Duodenal mucosa (tissue), 2 donors: ENCODE results near the gene C5orf58.

Source experiments
- H3K27ac ChIP-seq: one replicate; pipeline ENCODE4 v1.7.0; 2013; ENCODE audit warnings: low read depth, low read length
- H3K27me3 ChIP-seq, 2 donors: one replicate each; pipeline ENCODE4 v1.7.0; 2013; ENCODE audit warnings: low read length in 2 of 2, control low read depth in 1 of 2; ENCODE audit not compliant: insufficient read depth in 2 of 2, control insufficient read depth in 1 of 2
- H3K36me3 ChIP-seq, 2 donors: one replicate each; pipeline ENCODE4 v1.7.0; 2013; ENCODE audit warnings: low read length in 2 of 2, control low read depth in 1 of 2; ENCODE audit not compliant: insufficient read depth in 2 of 2, control insufficient read depth in 1 of 2
- H3K4me1 ChIP-seq, 2 donors: one replicate each; pipeline ENCODE4 v1.7.0; 2013; ENCODE audit warnings: low read length in 2 of 2, control low read depth in 1 of 2; ENCODE audit not compliant: insufficient read depth in 2 of 2, control insufficient read depth in 1 of 2
- H3K4me3 ChIP-seq, 2 donors: one replicate each; pipeline ENCODE4 v1.7.0; 2013; ENCODE audit warnings: low read length in 2 of 2, low read depth in 1 of 2
- H3K9ac ChIP-seq, 2 donors: one replicate each; pipeline ENCODE4 v1.7.0; 2013; ENCODE audit warnings: low read length in 2 of 2, low read depth in 1 of 2
- H3K9me3 ChIP-seq, 2 donors: one replicate each; pipeline ENCODE4 v1.7.0; 2013; ENCODE audit warnings: low read length in 2 of 2, control low read depth in 1 of 2; ENCODE audit not compliant: control insufficient read depth in 1 of 2

C5orf58 gene

GRCh38 chr5:170221327-170221741 lies 11.5 kb upstream of the C5orf58 start:
- Histone ChIP-seq H3K9me3 (no peaks in the 10 kb centered on the region), H3K4me1 (peaks cover 0 to 3% of the 10 kb centered on the region in 2 donors), H3K27me3 (no peaks in the 10 kb centered on the region), H3K9ac (no peak overlapping the region), H3K27ac (no peak overlapping the region), H3K4me3 (no peak overlapping the region), H3K36me3 (no peaks in the 10 kb centered on the region)

- Histone ChIP-seq H3K27me3 (no peaks in the 10 kb centered on the region), H3K4me3 (no peak overlapping the region), H3K27ac (no peak overlapping the region), H3K9me3 (no peaks in the 10 kb centered on the region), H3K9ac (no peak overlapping the region), H3K36me3 (no peaks in the 10 kb centered on the region), H3K4me1 (peaks cover 0 to 3% of the 10 kb centered on the region in 2 donors)
Observed at GRCh38 chr5:170223360-170223759, 9.4 kb upstream of the C5orf58 start.

DNA sequence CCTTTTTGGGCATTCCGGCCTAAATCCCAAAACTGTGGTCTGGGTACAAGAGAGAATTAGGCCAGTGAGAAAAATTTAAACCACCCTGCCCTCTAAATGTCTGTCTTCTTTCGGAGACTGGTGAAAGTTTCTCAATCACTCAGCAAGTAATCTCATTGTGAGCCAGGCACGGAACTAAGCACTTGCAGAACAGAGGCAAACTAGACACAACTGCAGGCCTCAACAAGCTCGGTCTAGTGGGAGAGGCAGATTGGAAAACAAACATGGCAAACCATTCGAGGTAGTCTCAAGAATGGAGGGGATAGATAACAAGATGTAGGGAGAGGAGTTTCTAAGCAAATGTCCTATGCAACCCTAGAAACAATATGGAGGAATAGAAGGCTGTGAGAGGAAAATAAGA lies 8.9 kb upstream of the C5orf58 start:
- Histone ChIP-seq H3K27ac (no peak overlapping the region), H3K9me3 (no peaks in the 10 kb centered on the region), H3K4me3 (no peak overlapping the region), H3K36me3 (no peaks in the 10 kb centered on the region), H3K4me1 (peaks cover 0 to 3% of the 10 kb centered on the region in 2 donors), H3K27me3 (no peaks in the 10 kb centered on the region), H3K9ac (no peak overlapping the region)

DNA sequence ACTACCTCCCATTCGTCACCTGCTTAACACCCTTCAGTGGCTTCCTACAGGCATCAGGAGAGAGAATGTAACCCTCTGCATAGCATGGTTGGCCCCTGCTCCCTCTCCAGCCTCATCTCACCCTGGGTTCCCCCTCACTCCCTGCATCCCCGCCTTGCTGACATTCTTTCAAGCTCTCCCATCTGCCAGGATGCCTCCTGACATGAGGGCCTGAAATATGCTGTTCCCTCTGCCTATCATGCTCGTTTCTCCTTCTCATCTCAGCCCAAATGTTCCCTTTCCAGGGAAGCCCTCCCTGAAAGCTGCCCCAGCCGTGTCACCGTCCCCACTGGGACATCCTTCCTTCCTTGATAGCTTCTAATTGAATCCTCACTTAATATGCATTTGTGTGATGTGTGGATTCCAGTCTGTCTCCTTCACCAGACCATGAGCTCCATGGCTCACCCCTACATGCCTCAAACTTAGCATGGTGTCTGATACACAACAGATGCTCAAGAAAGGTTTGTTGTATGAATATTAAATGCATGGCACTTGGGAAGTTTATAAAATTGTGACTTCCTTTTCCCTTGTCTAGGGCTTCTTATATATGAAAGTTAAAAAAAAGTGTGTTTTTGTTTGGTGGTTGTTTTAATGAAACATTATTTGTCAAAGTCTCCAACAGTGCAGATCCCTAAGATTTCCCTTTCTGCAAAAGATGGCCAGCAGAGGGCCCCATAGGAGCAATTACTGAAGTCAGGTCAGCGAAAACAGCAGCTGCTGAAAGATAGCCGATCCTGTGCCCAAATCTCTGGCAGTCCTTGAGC lies 7.3 kb upstream of the C5orf58 start:
- H3K27me3 ChIP-seq, result no peaks in the 10 kb centered on the region
- H3K4me1 ChIP-seq, result peaks cover 0 to 3% of the 10 kb centered on the region in 2 donors
- H3K9ac ChIP-seq, result no peak overlapping the region
- no peaks in the 10 kb centered on the region for H3K9me3 ChIP-seq
- H3K27ac ChIP-seq, result no peak overlapping the region
- no peaks in the 10 kb centered on the region for H3K36me3 ChIP-seq
- H3K4me3 ChIP-seq, result no peak overlapping the region

GRCh38 chr5:170226129-170226615 lies 6.6 kb upstream of the C5orf58 start:
- Histone ChIP-seq H3K27ac (no peak overlapping the region), H3K4me1 (peaks cover 0 to 3% of the 10 kb centered on the region in 2 donors), H3K9me3 (no peaks in the 10 kb centered on the region), H3K9ac (no peak overlapping the region), H3K27me3 (no peaks in the 10 kb centered on the region), H3K4me3 (no peak overlapping the region), H3K36me3 (no peaks in the 10 kb centered on the region)

DNA sequence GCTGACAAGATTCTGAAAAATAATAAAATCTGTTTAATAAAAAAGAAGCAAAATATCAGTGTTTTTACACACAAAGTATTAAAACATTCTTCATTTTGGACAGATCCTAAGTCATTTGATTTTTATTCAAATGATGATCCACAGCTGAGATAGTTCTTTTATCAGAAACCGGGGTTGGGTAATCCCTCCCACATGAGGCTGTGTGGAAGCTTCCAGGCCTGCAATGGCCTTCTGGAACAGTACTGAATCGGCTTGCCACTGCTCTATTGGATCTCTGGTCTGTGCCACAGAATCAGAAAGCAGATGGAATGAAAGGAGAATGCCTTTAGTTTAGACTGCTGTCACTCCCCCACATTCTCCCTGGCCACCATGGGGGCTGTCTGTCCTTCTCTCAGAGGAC lies 6.1 kb upstream of the C5orf58 start:
- Histone ChIP-seq H3K9ac (no peak overlapping the region), H3K27ac (no peak overlapping the region), H3K9me3 (no peaks in the 10 kb centered on the region), H3K27me3 (no peaks in the 10 kb centered on the region), H3K4me1 (peaks cover 0 to 3% of the 10 kb centered on the region in 2 donors), H3K4me3 (no peak overlapping the region), H3K36me3 (no peaks in the 10 kb centered on the region)

GRCh38 chr5:170228762-170229435 lies 3.9 kb upstream of the C5orf58 start:
- H3K27ac ChIP-seq, result no peak overlapping the region

GRCh38 chr5:170233358-170233892 lies 640 bp downstream of the C5orf58 start:
- no peaks in the 10 kb centered on the region for H3K36me3 ChIP-seq
- H3K9me3 ChIP-seq, result no peaks in the 10 kb centered on the region
- H3K9ac ChIP-seq, result no peak overlapping the region
- no peak overlapping the region for H3K4me3 ChIP-seq
- H3K27me3 ChIP-seq, result no peaks in the 10 kb centered on the region
- H3K27ac ChIP-seq, result no peak overlapping the region
- no peaks in the 10 kb centered on the region for H3K4me1 ChIP-seq

More at GRCh38 chr5:170228762-170229435, 3.9 kb upstream of the C5orf58 start:
- Histone ChIP-seq H3K9me3 (no peaks in the 10 kb centered on the region), H3K4me3 (no peak overlapping the region), H3K36me3 (no peaks in the 10 kb centered on the region), H3K4me1 (no peaks in the 10 kb centered on the region), H3K27me3 (no peaks in the 10 kb centered on the region), H3K9ac (no peak overlapping the region)

DNA sequence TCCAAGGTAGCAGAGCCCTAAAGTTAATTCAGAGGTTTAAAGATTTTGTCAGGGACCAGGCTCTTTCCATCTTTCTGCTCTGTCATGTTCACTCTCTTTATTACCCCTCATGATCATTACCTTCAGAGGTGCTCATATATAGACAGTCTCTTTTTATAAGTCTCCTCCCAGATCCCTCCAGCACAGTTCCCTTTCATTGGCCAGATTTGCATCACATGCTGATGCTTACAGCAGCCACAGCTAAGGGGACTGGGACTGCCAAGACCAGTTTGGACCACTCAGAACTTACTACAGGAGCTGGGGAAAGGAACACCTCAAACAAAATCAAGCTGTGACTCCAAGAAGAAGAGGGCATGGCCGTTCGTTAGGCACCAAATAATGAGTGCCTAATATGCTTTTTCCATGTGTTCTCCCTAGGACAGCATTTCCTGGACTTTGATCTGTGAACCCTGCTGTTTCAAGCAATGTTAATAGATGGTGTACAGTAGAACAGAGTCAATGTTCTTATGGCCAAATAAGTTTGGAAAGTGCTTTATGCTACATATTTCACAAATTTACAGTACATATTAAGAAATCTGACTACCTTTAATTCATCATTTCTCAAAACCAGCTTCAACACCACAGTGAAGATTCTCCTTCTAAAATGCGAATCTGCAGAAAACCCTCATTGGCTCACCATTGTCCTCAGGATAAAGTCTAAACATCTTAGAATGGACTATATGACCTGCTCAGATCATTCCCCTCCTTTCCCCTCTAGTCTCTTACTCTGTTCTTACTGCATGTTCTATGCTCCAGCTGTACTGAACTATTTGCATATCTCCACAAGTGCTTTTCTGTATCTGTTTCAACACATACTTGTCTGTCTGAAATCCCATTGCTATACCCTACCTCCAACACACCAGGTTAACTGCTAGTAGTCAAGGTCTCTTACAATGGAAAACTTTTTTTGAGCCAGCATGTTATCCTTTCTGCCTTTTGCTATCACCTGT lies 3.4 kb downstream of the C5orf58 start:
- H3K27me3 ChIP-seq, result no peaks in the 10 kb centered on the region
- H3K4me1 ChIP-seq, result no peaks in the 10 kb centered on the region
- H3K9ac ChIP-seq, result no peak overlapping the region

More for the DNA sequence above, 3.4 kb downstream of the C5orf58 start:
- H3K36me3 ChIP-seq, result no peaks in the 10 kb centered on the region
- no peak overlapping the region for H3K4me3 ChIP-seq
- H3K27ac ChIP-seq, result no peak overlapping the region
- no peaks in the 10 kb centered on the region for H3K9me3 ChIP-seq
